ENCODE data around the gene SPIN1.

Gene SPIN1

GRCh38 chr9:88388886-88389605 is 802 bp downstream of the SPIN1 start:
- peak; percentile 75 for DNase-seq

- DNase-seq = peak; percentile 41
These were observed 2.2 kb downstream of the SPIN1 start for GRCh38 chr9:88390371-88390990.

DNA sequence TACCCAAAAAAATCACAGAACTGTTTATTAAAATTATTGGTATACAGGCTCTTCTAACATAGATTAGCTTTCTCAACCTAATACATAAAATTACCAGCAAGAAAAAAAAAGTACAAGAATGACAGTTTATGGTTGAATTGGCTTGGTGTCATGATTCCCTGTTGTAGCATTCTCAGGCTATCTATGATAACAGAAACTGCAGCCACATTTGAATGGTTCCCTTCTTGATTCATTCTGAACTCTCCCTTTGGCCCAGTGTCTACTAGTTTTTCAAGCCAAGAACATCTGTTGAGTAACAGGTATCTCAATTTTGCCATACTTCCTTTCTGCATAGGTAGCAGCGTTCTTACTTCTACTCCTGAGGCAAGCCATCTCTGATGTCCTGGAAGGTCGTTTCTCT is 3.0 kb downstream of the SPIN1 start:
- DNase-seq = no peak

GRCh38 chr9:88391921-88392320 is 3.7 kb downstream of the SPIN1 start:
- DNase-seq = no peak

- DNase-seq = no peak
These were observed 4.3 kb downstream of the SPIN1 start for GRCh38 chr9:88392549-88392948.

DNA sequence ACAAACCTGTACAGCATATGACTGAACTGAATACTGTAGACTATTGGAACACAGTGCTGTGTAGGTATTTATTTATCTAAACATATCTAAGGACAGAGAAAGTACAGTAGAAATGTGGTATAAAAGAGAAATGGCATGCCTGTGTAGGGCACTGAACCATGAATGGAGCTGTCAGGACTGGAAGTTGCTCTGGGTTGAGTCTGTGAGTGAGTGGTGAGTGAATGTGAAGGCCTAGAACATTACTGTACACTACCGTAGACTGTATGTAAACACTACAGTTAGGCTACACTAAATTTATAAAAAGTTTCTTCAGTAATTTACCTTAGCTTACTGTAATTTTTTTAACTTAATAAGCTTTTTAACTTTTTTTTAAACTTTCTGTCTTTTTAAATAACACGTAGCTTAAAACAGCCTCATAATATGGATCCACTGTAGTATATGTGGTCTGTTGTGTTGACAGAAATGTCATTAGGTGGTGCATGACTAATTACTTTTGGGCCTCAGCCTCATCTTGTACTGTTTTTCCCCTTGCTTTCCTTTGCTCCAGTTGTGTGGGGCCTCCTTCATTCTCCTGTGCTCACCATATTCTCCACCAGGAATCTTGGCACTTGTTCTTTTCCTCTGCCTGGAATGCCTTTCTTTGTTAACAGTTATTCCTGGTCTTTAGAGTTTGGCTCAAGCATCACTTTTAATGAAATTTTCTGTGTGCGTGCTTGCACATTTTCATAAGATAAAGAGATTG is 8.8 kb downstream of the SPIN1 start:
- DNase-seq = peak; percentile 59

DNA sequence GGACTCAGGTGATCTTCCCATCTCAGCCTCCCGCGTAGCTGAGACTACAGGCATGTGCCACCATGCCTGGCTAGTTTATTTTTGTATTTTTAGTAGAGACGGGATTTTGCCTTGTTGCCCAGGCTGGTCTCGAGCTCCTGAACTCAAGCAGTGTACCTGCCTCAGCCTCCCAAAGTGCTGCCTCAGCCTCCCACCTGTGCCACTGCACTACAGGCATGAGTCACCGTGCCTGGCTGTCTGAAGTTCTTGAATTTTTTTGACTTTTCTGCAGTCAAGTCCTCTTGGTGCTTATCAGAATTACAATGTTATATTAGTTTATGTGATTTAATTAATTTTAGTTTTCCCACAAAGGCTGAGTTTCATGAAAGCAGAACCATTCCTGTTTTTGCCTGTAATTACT is 9.8 kb downstream of the SPIN1 start:
- DNase-seq = no peak

DNA sequence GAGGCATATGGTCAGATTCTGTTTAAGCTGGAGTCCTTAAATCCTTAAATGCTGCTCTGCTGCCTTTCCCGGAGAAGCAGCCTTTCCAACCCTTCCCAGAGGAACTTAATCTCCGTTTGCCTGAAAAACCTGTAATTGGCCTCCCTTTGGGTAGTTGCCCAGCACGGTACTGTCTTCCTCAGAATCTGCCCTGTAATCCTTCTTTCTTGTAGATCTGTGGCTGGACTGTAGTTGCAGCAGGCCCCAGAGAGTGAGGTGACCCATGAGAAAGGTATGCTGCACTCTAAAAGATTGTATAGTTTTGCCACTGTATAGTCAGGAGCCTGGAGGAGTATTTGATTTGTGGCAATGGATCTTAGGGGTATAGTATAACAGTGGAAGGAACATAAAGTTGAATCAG is 11.7 kb downstream of the SPIN1 start:
- peak; percentile 81 for DNase-seq

GRCh38 chr9:88403340-88403739 is 15.1 kb downstream of the SPIN1 start:
- DNase-seq = no peak

GRCh38 chr9:88406051-88406450 is 17.8 kb downstream of the SPIN1 start:
- DNase-seq = no peak

DNA sequence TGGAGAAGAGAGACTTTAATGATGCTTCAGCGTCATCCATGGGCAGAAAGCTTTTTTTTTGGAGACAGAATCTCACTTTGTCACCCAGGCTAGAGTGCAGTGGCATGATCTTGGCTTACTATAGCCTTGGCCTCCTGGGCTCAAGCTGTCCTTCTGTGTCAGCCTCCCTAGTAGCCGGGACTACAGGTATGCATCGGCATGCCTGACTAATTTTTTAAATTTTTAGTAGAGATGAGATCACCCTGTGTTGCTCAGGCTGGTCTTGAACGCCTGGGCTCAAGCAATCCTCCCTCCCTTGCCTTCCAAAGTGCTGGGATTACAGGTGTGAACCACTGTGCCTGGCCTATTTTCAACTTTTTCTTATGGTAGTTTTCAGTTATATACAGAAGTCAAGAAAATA is 23.2 kb downstream of the SPIN1 start:
- DNase-seq = no peak

DNA sequence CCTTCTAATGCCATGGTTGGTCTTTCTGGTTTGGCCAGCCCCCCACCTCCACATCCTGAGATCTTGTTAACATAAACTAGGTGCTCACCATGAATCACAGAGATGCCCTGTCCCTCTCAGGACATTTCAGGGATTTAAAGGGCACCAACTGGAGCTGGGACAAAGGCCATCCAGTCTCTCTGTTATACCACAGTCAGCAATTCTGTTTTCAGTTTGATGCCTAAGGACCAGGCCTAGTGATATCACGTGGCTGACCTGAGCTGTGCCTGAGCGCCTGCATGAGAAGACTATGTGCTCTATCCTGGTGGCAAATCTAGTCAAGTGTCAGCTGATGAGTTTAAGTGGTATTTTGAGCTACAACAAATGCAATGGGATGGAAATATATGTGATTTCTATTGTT is 26.1 kb downstream of the SPIN1 start:
- no peak for DNase-seq

DNA sequence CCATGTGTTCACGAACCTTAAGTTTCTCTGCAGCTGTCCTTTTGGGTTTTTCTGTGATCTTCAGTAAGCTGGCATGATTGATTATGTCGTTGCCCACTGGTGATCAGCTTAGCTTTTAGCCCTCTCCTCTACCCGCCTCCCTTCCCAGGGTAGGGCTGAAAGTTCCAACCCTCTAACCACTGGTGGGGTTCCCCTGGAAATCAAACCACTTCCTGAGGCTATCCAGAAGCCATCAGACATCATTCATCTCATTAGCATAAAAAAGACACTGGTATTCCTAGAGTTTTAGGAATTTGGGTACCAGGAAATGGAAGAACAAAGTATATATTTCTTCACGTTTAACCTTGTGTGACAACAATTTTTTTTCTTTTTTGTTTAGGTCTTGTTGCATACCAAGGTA is 29.8 kb downstream of the SPIN1 start:
- DNase-seq = no peak

DNA sequence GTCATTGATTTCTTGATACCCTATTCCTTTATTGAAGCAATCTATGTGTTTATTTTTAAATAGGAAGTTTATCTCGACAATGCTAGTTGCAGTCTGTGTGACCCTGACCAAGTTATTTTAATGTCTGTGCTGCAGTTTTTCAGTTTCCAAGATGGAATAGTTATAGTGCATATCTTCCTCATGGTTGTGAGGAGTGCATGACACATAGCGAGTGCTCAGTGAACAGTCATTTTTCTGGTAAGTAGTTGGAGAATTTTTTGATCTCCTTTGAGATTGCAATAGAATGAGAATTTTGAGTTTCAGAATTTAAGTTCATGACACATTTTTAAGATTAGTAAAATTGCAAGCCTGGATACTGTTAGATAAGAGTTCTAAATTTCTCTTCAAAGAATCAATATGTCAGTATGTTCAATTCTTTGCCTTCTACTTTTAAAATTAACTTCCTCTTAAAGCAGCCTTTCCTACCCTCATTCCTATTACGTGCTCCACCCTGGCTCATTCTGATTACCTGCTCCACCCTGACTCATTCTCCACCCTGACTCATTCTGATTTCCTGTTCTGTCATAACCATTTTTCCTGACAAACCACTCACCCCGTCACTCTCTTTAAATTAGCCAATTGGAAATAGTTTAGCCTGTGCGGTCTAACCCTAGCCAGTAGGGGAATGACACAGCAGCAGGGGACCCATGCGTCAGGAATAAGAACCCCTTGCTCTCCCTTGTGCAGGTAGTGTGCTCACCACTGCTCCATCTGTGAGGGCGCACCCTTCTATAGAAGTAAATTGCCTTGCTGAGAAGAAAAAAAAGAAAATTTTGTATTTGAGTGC is 30.7 kb downstream of the SPIN1 start:
- no peak for DNase-seq

- DNase-seq = no peak
These were observed 32.0 kb downstream of the SPIN1 start for GRCh38 chr9:88420227-88420626.

DNA sequence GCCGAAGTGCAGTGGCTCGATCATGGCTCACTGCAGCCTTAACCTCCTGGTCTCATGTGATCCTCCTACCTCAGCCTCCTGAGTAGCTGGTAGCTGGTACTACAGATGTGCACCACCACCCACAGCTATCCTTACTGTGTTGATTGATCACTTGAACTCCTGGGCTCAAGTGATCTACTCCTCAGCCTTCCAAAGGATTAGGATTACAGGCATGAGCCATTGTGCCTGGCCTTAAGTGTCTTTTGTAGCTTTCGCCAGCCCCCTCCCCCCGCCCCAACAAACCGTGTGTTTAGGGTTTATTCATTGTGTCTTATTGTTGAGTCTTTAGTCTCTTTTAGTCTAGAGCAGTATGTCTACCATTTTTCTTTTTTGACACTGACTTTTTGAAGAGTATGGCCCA is 33.1 kb downstream of the SPIN1 start:
- DNase-seq = no peak

GRCh38 chr9:88425538-88425950 is 37.3 kb downstream of the SPIN1 start:
- DNase-seq = peak; percentile 41

- DNase-seq = no peak
These were observed 38.4 kb downstream of the SPIN1 start for GRCh38 chr9:88426651-88427050.

DNA sequence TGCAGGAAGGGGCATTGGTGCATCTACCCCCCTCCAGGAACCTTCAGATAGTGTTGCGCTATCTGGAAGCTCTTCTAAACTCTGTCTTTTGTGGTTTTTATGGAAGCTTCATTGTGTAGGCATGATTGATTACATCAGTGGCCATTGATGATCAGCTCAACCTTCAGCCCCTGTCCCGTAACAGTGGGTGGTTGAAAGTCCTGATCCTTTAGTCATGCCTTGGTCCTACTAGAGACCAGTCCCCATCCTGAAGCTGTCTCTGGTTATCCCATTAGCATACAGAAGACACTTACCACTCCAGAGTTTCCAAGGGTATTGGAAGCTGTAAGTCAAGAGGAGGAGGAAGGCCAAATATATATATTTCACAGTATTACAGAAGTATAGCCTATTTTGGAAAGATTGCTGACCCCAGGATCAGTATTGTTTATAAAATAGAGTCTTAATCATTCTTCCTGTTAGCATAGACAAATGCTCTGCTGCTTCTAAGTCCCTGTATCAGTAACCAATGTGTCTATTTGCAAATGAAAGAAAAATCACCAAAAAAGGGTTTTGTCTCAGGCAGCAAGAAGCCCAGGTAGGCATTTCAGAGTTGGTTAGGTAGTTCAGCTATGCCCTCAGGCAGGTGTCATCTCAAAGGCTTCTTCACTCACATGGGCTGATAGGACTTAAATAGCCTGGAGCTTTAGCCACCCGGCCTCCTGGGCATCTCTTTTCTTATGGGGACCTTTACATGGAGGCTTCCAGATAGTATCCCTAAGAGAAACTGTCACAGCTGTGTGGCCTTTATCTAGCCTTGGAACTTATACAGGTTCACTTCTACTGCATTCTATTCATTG is 41.6 kb downstream of the SPIN1 start:
- DNase-seq = no peak

DNA sequence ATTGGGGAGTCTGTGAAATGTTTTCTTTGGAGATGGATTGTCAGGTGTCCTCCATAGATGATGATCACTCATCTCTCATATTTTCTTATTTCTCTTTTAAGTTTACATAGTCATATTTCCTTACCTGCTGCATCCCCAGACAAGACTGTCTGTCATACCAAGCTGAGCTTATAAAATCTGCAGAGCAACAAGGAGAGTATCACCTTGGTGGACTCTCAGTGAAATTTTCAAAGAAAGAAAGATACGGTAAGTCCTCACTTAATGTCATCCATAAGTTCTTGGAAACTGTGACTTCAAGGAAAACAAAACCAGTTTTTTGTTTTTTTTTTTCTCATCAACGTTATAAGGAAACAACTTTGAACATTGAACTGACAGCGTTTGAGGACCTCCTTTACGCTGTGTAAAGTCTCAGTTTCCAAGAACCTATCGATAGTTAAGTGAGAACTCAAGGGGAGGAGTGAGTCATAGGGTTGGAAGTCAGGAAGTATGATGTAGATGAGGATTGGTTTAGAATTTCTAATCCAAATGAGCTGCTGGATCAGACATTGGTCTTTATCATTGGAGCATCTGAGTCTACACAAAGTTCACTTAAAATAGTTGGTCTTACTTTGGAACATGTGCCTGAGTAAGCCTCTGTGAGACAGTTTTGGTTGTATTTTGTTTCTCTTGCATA is 45.5 kb downstream of the SPIN1 start:
- peak; percentile 37 for DNase-seq

GRCh38 chr9:88435336-88435735 is 47.1 kb downstream of the SPIN1 start:
- DNase-seq = peak; percentile 50
